Measurements from ENCODE around the gene MYCN.
"Not testable (repeated sequence)": the region's sequence is repeated elsewhere in the genome, so short reads cannot be mapped to it uniquely, and the experiment has no call there.

The MYCN gene

DNA sequence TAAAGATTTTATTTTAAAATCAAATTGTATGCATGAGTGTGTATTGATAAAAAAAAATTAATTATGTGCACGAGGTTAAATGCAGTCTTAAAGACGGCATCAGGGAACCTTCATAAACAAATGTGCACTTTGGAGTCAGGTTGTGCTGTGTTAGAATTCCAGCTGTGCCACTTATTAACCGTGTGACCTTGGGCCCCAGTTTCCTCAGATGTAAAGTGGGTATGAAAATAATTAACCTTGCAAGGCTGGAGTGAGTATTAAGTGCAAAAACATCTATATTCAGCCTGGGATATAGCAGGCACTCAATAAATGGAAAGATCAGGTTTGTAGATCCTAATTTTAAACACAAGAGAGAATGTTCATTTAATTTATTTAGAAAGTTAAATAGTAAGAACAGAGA, 14.5 kb upstream of the MYCN start:
- no peak for DNase-seq (ENCODE audit: low read depth)
- no peak overlapping the region for H3K4me3 ChIP-seq (replicated peaks; ENCODE audit: low read depth, low read length)
- TF ChIP-seq, protein P1, sequence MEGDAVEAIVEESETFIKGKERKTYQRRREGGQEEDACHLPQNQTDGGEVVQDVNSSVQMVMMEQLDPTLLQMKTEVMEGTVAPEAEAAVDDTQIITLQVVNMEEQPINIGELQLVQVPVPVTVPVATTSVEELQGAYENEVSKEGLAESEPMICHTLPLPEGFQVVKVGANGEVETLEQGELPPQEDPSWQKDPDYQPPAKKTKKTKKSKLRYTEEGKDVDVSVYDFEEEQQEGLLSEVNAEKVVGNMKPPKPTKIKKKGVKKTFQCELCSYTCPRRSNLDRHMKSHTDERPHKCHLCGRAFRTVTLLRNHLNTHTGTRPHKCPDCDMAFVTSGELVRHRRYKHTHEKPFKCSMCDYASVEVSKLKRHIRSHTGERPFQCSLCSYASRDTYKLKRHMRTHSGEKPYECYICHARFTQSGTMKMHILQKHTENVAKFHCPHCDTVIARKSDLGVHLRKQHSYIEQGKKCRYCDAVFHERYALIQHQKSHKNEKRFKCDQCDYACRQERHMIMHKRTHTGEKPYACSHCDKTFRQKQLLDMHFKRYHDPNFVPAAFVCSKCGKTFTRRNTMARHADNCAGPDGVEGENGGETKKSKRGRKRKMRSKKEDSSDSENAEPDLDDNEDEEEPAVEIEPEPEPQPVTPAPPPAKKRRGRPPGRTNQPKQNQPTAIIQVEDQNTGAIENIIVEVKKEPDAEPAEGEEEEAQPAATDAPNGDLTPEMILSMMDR (IDR thresholded peaks at IDR 0.05; ENCODE audit: low read length, missing control alignments): no peak

DNA sequence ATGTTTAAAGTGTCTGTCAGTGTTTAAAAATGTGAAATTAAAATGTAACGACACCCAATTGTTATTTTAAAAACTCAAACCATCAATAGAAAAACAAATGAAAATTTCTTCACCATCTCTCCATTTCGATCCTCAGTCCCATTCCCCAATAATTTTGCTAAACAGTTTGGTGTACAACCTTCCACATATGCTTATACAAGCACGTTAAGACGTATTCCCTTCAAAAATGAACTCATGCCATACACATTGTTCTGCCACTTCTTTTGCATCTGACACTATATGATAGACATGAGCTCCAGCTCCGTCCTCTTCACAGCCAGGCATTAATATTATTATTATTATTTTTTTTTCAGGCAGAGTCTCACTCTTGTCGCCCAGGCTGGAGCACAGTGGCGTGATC, 14.1 kb upstream of the MYCN start:
- DNase-seq (ENCODE audit: low read depth): no peak
- H3K4me3 ChIP-seq (replicated peaks; ENCODE audit: low read depth, low read length): no peak overlapping the region
- TF ChIP-seq, protein P1 (IDR thresholded peaks at IDR 0.05; ENCODE audit: low read length, missing control alignments): no peak

DNA sequence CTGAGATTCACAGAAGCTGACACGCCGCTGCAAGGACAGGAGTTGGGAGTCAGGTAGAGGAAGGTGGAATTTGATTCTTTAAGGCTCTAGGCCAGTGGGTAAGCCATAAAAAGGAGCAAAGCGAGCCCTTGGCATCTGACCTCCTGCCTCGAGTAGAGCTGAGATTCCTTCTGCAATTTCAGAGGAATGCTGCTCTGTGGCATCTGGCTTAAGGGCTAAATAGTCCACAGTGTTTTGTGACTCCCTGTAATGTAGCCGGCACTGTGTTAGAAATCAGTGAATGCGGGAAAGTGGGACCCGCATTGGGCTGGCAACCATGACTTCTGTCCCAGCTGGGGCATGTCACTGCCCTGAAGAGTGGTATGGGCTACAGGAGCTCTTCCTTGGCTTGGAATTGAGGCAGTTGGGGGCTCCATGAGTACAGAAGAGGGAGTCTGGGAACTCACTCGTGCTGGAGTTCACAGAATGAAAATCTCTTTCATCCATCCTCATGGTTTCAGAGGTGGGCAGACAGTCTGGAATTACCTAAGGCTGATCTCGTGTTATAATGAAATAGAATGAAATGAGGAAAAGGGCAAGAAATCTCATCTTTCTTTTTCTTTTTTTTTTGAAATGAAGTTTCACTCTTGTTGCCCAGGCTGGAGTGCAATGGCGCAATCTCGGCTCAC, 12.7 kb upstream of the MYCN start:
- no peak overlapping the region for H3K4me3 ChIP-seq (replicated peaks; ENCODE audit: low read depth, low read length)
- TF ChIP-seq, protein P1 (IDR thresholded peaks at IDR 0.05; ENCODE audit: low read length, missing control alignments): no peak
- DNase-seq (ENCODE audit: low read depth): no peak

DNA sequence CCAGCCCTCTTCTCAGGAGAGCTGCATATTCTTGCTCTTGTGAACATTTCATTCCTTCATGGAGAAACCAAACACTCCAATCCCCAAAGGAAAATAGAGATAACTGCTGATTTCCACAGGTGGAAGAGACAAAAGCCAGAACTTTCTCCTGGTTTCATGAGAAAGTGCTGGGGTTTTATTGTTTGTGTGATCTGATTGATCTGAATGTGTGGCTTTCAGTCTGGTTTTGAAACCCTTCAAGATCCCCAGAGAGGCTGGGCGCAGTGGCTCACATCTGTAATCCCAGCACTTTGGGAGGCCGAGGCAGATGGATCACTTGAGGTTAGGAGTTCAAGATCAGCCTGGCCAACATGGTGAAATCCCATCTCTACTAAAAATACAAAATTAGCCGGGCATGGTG, 11.3 kb upstream of the MYCN start:
- not testable (repeated sequence) for H3K4me3 ChIP-seq (replicated peaks; ENCODE audit: low read depth, low read length); DNase-seq (ENCODE audit: low read depth)

DNA sequence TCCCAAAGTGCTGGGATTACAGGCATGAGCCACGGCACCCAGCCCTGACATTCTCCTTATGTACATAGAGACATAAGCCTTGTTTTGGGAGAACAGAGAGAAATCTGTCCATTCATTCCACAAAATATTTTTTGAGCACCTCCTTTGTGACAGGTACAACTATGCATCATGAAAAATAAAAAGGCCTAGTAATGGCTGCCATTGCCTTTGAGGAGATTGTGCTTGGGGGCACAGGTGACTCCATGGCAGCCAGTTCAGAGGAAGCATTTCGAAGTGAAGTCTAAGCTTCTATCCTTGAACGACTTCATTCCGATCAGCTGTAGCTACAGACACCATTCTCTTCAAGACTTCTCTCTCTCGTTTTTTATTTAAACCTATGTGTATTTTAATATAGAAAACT, 10.5 kb upstream of the MYCN start:
- TF ChIP-seq, protein P1 (IDR thresholded peaks at IDR 0.05; ENCODE audit: low read length, missing control alignments): no peak
- DNase-seq (ENCODE audit: low read depth): no peak

DNA sequence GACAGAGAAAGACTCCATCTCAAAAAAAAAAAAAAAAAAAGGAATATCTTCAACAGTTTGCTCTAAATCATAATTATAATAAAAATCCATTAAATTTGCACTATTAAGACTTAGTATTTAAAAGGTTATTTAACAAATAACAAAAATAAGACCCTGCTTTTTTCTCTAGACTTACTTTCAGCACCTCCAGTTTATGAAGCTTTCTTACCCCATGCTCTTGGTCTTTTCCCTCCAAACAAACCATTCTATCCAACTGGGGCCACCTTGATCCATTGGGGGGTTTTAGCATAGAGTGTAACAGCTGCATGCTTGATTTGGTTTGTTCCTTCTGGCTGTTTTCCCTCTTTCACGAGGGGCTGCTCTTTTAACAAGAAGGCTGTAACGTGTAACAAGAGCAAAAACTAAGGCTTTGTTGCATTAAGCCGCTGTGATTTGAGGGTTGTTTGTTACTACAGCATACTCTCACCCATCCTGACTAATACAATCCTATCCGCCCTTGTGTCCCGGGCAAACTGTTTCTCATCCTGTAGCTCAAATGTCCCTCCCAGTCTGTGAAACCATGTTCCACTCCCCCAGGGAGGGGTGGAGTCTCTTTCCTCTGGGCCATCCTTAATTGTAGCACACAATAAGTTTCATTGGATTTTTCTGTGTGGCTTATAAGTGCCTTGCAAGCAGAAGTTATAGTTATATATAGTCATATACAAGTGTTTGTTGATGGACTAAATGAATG, 9.6 kb upstream of the MYCN start:
- TF ChIP-seq, protein P1 (IDR thresholded peaks at IDR 0.05; ENCODE audit: low read length, missing control alignments): no peak
- H3K4me3 ChIP-seq (replicated peaks; ENCODE audit: low read depth, low read length): no peak overlapping the region
- DNase-seq (ENCODE audit: low read depth): no peak

More for the DNA sequence above, 10.5 kb upstream of the MYCN start:
- H3K4me3 ChIP-seq (replicated peaks; ENCODE audit: low read depth, low read length): no peak overlapping the region

DNA sequence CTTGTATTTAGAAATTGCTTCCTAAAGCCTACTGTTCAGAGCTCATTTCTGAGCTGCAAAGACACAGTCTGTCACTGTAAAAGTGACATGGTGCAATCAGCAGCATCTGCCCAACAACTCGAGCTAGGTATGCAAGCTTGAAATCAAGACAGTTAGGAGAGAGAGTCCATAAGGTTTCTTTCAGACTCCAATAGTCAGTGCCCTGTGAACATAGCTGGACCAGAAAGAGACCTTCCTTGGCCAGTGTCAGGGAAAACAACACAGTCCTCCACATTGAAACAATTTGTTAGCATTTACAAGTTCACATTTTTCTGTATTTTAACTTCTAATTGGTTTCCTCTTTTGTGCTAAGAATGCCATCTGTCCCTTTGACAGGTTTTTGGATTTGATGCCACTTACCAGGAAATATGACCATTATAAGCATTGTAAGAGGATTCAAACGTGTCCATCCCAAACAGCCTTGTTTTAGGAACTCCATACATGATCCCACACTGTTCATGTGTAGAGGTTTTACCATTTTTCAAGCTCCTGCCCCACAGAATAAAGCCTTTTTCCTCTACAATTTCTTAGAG, 8.9 kb upstream of the MYCN start:
- H3K4me3 ChIP-seq (replicated peaks; ENCODE audit: low read depth, low read length): no peak overlapping the region
- TF ChIP-seq, protein P1 (IDR thresholded peaks at IDR 0.05; ENCODE audit: low read length, missing control alignments): no peak
- DNase-seq (ENCODE audit: low read depth): no peak
